HUDEP-2 (cell line): ENCODE results near the gene EEF1G.
"Not testable (repeated sequence)": the region's sequence is repeated elsewhere in the genome, so short reads cannot be mapped to it uniquely, and the experiment has no call there.

Experiments used
- DNase-seq, 76 experiments: peaks; one replicate each; lab custom pipeline; 2025; ENCODE audit not compliant: unreplicated experiment in 76 of 76; lab: John Stamatoyannopoulos, UW

The EEF1G gene

DNA sequence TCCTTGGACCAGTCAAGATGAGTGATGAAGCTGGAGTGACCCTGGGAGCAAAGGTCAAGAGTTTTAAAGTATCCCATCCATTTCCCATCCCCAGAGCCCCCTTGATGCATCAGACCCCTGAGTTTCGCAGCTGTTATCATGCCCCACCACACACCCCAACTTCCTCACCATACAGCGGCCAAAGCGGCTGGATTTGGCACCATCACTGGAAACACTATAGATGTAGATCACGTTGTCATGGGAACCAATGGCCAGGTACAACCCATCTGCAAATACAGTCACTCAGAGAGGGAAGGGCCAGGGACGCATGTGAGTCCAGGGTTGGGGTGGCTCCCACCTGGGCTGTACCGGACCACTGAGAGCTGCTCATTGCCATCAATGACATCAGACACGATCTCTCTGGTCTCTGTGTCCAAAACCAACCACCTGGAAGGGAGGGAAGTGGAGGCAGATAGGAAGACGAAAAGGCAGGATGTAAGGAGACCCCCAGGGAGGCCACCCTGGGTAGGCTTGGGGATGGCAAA lies 30.1 kb upstream of the EEF1G start:
- DNase-seq, result peak in 7 of 76 experiments; percentile 10 to 40 (median 25)

DNA sequence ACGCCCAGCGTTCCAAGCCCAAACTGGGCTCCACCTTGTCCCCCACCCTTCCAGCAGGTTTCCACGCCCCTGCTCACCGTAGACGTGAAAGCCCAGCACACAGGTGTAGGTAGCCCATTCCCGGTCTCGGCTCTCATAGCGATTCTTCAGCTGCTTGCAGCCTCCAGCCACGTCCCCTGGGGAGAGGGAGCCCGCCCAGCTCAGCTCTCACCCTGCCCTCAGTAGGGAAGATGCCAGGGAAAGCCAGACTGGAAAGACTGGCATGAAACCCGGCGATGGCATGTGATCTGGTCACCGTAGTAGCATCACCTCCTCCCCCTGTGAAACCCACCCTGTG lies 29.3 kb upstream of the EEF1G start:
- DNase-seq, result no peak

DNA sequence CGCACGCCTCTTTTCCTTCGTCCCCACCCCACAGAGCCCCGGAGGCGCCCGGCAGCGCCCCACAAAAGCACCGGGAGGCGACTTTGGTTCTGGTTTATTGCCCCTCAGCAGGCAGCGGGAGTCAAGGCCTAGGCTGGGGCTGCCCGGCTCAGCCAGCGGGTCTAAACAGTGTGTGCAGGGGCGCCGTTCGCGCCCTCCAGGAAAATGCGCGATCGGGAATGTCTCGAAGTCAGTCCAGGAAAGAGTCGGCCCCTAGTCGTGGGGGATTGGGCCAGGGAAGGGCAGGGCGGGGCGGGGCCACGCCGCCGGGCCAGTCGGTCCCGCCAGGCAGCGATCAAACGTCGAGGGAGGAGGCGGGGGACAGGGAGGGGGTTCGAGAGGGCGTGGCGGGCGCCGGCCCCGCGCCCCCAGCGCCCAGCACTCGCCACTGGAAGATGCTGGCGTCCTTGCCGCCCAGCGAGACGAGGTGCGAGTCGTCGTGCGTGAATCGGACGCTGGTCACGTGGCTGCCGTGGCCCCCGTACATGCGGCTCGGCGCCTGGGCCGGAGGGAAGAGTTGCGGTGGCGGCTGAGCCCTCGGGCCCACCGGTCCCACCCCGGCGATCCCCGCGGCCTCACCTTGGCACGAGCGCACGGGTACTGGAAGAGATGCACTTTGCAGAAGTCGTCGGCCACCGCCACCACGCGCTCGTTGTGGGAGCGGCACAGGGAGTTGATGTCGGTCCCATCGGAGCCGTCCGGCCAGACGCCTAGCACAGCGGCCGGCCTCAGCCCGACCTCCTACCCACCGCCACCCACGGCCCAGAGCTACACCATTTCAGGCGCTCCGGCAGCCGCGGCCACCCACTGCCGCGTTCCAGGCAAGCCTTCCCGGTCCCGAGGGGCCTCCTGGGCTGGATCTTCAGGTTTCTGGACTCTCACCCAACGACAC lies 28.7 kb upstream of the EEF1G start:
- peak in 65 of 76 experiments; percentile 13 to 84 (median 58) for DNase-seq

DNA sequence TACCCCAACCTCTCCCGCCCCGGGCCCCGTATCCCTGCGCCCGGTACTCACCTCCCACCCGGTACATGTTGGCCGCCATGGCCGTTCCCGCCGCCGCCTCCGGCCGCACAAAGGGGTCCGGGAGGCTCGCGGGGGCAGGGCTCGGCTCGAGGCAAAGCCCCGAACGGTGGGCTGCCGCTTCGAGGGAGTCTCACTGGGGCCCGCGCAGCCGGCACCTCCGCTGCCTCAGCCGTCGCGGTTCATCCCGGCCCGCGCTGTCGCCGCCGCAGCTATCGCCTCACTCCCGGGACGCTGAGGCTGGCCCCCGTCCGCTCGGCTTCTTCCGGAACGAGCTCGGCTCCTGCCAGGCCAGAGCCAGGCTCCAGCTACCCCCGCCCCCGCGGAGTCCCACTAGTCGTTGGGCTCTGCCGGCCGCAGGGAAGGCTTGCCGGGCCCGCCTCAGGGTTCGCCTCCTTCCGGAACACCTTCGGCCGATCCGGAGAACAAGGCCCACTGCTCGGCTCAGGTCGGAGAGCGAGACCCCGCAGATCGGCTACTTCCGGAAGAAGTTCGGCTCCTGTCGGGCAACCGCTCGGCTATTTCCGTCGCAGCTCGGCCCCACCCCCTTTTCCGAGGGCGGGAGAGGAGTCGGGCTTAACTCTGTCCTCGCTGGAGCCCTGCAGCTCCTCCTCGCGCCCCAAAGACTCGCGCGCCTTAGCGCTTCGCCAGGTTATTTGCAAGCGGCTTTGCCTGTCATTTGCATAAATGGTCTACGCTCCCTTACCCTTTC lies 27.9 kb upstream of the EEF1G start, which contains the start of gene MTA2:
TSS of gene MTA2 (minus strand) at position 494 of the 769 bp plus-strand sequence. CDS start at position 79, 415 bp downstream.
- DNase-seq, result peak in 75 of 76 experiments; percentile 77 to 99 (median 98)

DNA sequence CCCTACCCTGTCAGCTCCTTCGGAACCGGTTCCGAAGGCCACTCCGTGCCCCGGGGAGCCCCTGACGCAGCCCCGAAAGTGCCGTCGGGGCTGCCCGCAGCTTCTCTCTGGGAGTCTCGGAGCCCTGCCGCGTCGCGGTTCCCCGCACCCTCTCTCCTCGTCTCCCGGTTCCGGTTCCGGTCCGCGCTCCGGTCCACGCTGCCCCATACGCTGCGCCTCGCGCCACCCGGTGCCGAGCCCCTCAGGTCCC lies 27.4 kb upstream of the EEF1G start:
- peak in 20 of 76 experiments; percentile 11 to 54 (median 27) for DNase-seq

DNA sequence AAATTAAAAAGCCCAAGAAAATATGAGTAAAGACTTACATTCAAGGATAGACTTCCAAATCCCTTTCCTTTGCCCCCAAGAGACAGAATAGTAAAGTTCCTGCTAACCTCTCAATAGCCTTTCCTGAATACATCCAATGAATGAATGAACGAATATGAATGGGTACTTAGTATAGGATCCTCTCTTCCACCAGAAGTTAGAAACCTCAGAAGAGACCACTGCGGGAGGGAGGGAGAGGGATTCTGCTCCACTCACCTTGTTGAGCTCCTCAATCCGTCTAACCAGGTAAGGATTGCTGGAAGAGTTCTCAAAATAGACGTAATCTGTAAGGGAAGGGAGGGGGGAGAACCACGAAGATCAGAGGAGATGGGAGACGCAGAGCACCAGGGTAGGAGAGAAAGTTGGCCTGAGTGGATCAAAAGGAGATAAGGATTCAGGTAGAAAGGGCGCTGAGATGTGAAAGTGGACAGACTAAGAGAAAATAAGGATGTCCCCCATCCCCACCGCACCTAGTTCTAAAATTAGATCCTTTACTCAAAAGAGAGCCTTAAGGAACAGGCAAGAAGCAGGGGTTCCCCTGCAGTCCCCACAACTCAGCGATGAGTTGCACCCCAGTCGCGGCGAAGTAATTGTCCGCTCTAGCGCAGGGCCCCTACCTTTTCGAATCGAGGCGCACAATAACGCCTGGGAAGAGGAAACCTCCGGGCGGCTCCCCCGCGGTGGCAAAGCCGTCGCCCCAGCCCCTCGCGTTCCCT lies 26.9 kb upstream of the EEF1G start:
- peak in 4 of 76 experiments; percentile 8 to 41 (median 22) for DNase-seq

DNA sequence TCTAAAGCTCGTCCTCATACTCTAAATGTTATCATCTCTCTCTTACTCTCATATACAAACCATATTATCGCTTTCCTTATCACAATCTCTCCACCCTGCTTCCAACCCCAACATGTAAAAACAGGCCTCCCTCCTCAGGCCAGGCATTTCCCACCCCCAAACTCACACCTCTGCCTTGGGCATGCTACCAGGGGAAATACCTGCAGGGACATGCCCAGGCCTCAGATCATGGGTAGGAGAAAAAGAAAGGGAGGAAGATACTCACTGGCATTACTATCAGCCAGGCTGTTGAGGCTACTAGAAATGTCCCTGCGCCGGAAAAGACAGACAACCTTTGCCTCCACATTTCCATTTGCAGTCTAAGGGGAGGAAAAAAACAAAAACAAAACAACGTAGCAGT lies 26.2 kb upstream of the EEF1G start:
- peak in 6 of 76 experiments; percentile 14 to 32 (median 20) for DNase-seq

DNA sequence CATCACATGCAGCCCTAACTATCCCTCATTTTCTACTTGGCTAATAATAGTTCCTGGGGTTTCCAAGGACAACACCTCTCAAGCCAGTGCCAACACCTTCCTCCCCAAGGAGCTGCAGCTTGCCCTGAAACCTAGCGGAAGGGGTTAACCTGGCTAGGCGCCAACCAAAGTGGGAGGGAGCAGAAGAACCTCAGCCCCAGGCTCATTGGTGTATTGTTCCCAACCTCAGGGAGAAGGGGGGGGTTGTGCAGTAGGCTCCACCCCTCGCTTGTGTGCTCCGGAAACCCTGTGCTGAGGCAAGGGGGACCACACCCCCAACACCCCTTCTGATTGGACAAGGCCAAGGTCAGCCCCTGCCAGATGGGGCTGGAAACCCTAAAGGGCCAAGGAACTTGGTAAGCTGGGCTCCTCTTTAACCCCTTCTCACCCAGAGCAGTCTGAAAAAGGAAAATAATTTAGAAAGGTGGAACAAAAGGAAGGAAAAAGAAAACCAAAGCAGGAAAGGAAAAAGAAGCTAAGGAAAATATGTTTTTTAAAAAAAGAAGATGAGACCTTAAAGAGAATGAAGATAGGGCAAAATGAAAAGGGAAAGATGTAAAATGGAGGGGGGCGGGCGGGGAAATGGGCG lies 25.5 kb upstream of the EEF1G start:
- DNase-seq, result peak in 75 of 76 experiments; percentile 23 to 99 (median 97)

DNA sequence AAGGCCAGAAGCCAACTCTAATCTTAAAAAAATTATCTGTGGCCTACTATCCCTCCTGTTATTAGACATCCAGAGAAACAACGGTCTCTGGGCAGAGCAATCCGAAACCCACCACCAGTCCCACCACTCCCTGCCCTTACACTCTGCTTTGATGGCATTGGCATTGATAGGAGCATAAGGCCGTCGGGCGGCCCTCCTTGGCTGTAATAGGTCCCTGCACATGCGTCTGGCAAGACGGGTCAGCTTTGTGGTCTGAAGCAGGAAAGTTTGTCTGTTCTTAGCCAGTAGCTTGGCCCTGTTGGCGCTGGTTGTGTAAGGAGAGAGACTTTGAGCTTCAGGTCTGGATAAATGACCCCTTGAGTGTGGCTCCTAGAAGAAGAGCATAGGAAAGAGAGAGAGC lies 21.4 kb upstream of the EEF1G start:
- no peak for DNase-seq

DNA sequence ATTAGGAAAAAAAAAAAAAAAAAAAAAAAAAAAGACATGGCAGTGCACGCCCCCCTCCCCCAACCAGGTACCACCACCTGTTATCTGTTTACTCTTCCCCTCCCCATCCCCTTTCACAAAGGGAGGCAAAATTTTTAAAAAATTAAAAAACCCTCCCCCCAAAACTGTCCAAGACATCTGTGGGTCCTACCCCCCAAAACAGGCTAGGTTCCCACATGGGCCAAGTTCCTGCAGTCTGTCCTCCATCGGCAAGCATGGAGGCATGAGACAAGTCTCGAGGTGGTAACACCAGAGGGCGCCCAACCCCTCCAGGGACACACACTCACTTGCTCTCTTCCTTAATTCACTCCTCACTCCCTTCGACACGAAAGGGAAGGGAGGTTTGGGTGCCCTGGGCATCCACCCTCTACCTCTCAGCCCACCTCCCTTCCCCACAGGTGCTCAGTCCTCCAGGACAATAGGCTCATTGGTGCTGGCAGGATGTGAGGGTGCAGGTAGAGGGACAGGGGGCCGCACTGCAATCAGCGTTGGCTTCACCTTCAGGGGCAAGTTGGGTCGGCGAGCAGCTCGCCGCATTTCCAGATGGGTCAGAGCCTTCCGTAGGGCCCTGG lies 19.8 kb upstream of the EEF1G start:
- peak in 70 of 76 experiments; percentile 23 to 87 (median 70) for DNase-seq

DNA sequence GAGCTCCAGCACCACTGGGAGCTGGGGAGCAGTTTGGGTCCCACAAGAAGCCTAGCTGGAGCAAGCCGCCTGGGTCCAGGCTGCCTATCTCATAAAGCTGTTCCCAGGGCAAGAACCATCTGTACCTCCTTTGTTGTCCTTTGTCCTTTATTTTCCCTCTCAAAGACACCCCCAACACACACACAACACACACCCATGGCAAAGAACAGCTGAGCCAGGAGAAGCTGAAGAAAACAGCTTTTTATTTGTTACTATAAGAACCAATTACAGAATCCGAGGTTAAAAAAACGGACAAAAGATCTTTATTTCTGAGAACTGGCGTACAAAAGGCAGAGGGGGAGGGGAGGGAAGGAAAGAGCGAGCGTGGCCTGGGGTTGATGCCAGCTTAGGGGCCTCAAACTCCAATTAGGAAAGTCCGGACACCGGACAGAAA lies 19.3 kb upstream of the EEF1G start:
- DNase-seq, result no peak

DNA sequence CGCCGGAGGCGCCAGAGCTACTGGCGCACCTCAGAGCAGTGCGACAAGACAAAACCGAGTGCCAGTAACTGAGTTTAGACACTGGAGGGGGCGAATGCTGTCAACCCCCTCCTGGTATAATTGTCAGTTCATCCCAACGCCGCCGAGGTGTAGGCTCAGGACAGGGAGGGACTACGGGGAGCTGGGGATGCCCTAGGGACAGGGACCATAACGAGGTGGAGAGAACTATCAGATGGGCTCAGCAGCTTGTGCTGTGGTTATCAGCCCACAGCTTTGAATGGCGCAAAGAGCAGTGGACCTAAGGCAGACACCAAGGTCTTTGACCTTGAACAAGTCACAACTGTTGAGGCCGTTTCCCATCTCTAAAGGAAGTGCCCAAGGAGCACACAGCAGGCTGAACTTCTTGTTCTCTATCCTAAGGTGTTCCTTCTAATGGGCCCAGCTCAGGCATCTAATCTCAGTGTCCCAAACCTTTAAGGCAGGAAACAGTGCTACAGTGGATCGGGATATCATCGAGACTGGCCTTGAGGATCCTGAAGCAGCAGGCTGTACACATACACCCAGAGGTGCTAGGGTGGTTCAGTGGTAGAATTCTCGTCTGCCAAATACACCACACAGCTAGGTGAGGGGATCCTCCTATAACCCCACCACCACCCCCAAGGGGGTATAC lies 18.6 kb upstream of the EEF1G start:
- peak in 39 of 76 experiments; percentile 14 to 70 (median 53) for DNase-seq

DNA sequence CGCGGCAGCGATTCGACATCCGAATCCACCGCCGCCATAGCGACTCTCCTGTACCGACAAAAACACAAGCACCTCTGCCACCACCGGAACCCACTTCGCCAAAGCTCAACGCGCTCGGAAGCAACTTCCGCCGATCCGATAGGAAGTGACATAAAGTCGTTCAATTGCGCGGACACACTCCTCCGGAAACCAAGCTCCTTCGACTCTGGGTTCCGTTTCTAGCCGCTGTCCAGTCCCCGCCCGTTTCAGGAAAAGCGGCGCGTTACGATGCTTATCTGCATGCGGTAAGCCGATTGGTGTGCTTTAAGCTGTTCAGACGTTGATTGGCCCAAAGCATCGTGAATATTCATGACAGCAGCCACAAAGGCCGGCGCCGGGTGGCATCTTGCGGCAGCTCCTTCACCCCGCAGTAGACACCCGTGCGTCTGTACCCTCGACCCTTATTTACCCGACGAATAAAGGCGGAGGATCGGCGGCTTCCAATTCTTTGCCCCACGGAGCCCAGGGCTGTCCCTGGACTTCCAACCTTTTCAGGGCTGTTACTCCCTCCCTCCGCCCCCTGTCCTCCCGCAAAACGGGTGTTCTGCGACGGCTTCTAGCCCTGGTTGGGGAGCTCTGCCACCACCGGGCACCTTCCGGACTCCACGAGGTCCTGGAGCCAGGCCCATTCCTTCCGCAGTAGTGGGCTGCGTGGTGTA lies 17.9 kb upstream of the EEF1G start, which contains the start of gene TUT1:
TSS of gene TUT1 (minus strand) at position 76 of the 698 bp plus-strand sequence. CDS start at position 38, 38 bp downstream.
- peak in 75 of 76 experiments; percentile 79 to 99 (median 96) for DNase-seq

DNA sequence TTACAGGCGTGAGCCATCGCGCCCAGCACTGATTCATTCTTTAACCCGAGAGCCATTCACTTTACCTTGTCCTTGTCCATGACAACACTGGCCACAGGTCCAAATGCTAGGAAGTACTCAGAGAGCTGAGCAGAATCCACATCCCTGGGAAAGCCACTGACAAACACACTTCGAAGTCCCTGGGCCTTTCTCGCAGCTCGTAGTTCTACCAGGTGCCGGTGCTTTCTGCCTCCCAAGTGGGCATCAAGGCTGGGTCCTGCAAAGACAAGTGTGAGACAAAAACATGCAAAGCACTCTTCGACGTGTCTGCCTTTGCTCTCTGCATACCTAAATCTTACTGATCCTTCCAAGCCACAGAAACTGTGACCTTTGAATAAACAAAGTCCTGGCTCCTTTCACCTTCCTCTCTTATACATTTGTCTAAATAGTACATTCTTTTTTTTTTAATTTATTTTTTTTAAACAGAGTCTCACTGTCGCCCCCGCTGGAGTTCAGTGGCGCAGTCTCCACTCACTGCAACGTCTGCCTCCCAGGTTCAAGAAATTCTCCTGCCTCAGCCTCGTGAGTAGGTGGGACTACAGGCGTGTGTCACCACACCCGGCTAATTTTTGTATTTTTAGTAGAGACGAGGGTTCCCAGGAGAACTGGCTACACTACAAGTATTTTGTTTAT lies 15.4 kb upstream of the EEF1G start:
- peak in 19 of 76 experiments; percentile 1 to 48 (median 16) for DNase-seq

DNA sequence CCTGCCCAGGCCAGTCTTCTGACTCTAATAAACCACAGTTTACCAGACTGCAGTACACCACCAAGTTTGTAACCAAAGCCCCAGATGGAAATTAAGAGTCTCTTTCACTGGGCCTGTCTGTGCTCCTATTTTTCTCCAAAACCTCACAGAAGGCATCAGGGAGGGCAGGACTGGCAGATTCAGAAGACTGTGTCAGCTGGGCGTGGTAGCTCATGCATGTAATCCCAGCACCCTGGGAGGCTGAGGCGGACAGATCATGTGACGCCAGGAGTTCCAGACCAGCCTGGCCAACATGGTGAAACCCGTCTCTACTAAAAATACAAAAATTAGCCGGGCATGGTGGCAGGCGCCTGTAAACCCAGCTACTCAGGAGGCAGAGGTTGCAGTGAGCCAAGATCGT lies 11.7 kb upstream of the EEF1G start:
- not testable (repeated sequence) for DNase-seq

DNA sequence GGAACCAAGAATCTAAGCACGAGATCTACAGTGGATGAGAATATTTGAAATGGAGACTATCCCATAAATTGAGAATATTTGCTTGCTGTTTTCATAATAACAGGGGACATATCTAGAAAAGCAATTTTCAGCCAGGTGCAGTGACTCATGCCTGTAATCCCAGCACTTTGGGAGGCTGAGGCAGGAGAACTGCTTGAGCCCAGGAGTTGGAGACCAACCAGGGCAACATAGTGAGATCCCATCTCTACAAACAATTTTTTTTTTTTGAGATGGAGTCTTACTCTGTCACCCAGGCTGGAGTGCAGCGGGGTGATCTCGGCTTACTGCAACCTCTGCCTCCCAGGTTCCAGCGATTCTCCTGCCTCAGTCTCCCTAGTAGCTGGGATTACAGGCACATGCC lies 8.0 kb upstream of the EEF1G start:
- not testable (repeated sequence) for DNase-seq

DNA sequence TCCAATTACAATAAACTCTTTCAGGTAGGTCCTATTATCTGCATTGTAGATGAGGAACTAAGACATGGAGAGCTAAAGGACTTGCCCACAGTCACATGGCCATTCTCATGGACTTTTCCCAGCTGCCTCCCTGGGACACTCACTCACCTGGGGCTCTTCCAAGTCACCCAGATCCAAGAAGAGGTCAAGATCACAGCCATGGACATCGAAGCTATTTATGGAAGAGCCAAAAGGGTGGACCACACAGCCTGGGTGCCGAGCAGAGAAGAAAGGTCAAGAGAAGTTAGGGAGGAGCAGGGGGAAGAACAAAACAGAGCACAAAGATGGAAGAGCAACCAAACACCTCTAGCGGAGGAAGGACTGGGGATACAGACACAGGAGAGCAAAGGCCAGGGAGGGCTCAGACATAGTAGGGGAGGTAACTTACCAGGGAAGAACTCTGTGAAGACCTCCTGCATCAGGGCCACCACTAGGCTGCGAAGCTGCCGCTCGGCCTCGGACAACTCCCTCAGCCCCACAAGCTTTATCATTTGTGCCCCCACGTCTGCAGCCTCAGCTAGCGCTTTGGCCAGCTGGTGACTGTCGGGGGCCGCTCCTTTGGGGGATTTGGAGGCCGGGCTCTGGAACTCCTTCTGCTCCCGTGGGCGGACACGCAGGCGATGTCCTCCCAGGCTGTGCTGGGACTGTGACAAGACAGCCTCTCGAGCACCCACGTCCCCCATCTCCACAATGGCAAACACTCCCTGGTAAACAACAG lies 7.4 kb upstream of the EEF1G start:
- no peak for DNase-seq
